SU-DHL-6 (cell line): Measurements from ENCODE around the gene KRT222.
A peak's percentile ranks its signal among the peaks of the same experiment; 100 is the strongest.

Source experiments
- H2AFZ ChIP-seq: fragments of 200-600 bp; sonication (generic); 2 replicates; pipeline ENCODE4 v1.6.1; 2014; ENCODE audit warnings: low read depth, mild to moderate bottlenecking, moderate library complexity, mixed read lengths, antibody characterized with exemption, low read length; ENCODE audit not compliant: severe bottlenecking
- H3F3A ChIP-seq: fragments of 200-600 bp; shearing (Covaris generic); 2 replicates; pipeline ENCODE4 v1.6.0; 2016; ENCODE audit warnings: antibody characterized with exemption, mild to moderate bottlenecking; ENCODE audit not compliant: insufficient read depth
- H3K27ac ChIP-seq: fragments of 200-600 bp; sonication (generic); 2 replicates; pipeline ENCODE4 v1.5.1; 2016; ENCODE audit warnings: low read depth, mild to moderate bottlenecking, low read length, moderate library complexity, mixed read lengths
- H3K27me3 ChIP-seq: fragments of 200-600 bp; sonication (generic), shearing (Covaris generic); 2 replicates; pipeline ENCODE4 v1.6.0; 2014; ENCODE audit warnings: mild to moderate bottlenecking, low read length
- H3K36me3 ChIP-seq: fragments of 200-600 bp; sonication (generic); 2 replicates; pipeline ENCODE4 v1.6.1; 2014; ENCODE audit warnings: mild to moderate bottlenecking, low read length, mixed read lengths
- H3K4me2 ChIP-seq: fragments of 300-600, 200-600 bp; shearing (Covaris generic), sonication (generic); 2 replicates; pipeline ENCODE4 v1.6.0; 2014; ENCODE audit warnings: low read length, low read depth, mild to moderate bottlenecking; ENCODE audit not compliant: poor library complexity, severe bottlenecking
- H3K4me3 ChIP-seq: fragments of 200-600 bp; sonication (generic); 2 replicates; pipeline ENCODE4 v1.5.1; 2014; ENCODE audit warnings: antibody characterized with exemption, low read length, mild to moderate bottlenecking, mixed read lengths; ENCODE audit not compliant: insufficient read depth, poor library complexity, severe bottlenecking
- H3K79me2 ChIP-seq: fragments of 200-600 bp; sonication (generic); 2 replicates; pipeline ENCODE4 v1.6.1; 2014; ENCODE audit warnings: mild to moderate bottlenecking, low read length, moderate library complexity; ENCODE audit not compliant: insufficient read depth
- H3K9ac ChIP-seq: fragments of 200-600 bp; sonication (generic); 2 replicates; pipeline ENCODE4 v1.7.0; 2014; ENCODE audit warnings: mild to moderate bottlenecking, low read length
- H3K9me2 ChIP-seq: fragments of 200-600 bp; sonication (generic); replicated peaks from 2 replicates; pipeline ENCODE4 v1.6.1; 2014; ENCODE audit warnings: low read length; ENCODE audit not compliant: insufficient read depth
- H3K9me3 ChIP-seq: fragments of 200-600 bp; sonication (generic); 2 replicates; pipeline ENCODE4 v1.6.1; 2014; ENCODE audit warnings: low read length, mixed read lengths; ENCODE audit not compliant: insufficient read depth
- H4K20me1 ChIP-seq: fragments of 200-600 bp; sonication (generic); 2 replicates; pipeline ENCODE4 v1.6.1; 2014; ENCODE audit warnings: low read depth, mild to moderate bottlenecking, antibody characterized with exemption, low read length, moderate library complexity, mixed read lengths
- EZH2phosphoT487 ChIP-seq: fragments of 200-600 bp; sonication (generic), shearing (Covaris generic); conservative IDR thresholded peaks from 2 replicates; pipeline ENCODE4 v1.6.1; 2018; ENCODE audit warnings: mild to moderate bottlenecking, antibody characterized with exemption, low read length, moderate library complexity, mixed read lengths
- TF ChIP-seq, protein P1 (sequence below): fragments of 200-600 bp; sonication (generic); IDR thresholded peaks from one replicate; pipeline ENCODE4 v1.5.1; 2017; ENCODE audit warnings: antibody characterized with exemption, mild to moderate bottlenecking, low read length, moderate library complexity; ENCODE audit not compliant: insufficient read depth, poor library complexity, severe bottlenecking

The KRT222 gene

DNA sequence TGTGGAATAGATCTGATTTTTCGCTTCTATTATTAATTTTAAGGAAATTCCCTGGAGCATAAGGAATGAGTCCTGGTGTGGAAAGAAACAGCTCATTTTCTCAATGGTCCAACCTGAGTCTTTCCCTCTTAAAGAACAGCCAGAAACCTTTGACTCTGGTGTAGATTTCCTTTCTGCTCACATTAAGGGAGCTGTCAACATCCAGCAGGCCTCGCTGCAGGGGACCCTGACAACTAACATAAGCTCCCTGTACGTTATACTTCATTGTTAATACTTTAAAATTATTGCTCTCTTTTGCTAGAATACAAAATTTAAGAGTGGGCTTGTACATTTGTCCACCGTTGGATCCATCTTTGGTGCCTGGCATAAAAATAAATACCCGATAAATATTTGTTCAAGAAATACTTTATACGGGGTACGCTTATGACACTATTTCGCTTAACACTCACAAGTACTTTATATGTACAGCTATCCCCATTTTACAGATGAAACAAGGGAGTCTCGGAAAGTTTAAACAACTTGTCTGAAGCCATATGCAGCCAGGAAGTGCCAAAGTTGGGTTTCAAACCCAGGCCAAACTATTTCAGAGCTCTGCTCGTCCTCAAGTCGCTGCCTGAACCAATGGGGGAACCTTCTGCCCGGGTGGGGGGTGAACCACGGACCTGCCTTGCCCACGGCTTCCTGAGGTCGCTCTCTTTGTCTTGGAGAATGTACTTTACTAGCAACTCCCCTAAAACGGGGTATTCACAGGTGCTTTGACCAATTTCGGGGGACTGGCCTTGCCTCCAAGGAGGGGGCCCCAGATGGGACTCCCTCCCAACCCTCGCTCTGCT, 18.0 kb downstream of the KRT222 start:
- TF ChIP-seq, protein P1, sequence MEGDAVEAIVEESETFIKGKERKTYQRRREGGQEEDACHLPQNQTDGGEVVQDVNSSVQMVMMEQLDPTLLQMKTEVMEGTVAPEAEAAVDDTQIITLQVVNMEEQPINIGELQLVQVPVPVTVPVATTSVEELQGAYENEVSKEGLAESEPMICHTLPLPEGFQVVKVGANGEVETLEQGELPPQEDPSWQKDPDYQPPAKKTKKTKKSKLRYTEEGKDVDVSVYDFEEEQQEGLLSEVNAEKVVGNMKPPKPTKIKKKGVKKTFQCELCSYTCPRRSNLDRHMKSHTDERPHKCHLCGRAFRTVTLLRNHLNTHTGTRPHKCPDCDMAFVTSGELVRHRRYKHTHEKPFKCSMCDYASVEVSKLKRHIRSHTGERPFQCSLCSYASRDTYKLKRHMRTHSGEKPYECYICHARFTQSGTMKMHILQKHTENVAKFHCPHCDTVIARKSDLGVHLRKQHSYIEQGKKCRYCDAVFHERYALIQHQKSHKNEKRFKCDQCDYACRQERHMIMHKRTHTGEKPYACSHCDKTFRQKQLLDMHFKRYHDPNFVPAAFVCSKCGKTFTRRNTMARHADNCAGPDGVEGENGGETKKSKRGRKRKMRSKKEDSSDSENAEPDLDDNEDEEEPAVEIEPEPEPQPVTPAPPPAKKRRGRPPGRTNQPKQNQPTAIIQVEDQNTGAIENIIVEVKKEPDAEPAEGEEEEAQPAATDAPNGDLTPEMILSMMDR, result no peak
- TF ChIP-seq EZH2phosphoT487, result no peak
- Histone ChIP-seq H3K9me2 (no peaks in the 10 kb centered on the region), H3K4me3 (peak overlapping the region; percentile 99), H3K4me2 (peak overlapping the region; percentile 89), H3K27ac (peak overlapping the region; percentile 66), H3K9ac (peak overlapping the region; percentile 97), H3K27me3 (no peaks in the 10 kb centered on the region), H3F3A (no peaks in the 10 kb centered on the region), H4K20me1 (no peaks in the 10 kb centered on the region), H3K9me3 (no peaks in the 10 kb centered on the region), H3K36me3 (peaks cover 35% of the 10 kb centered on the region), H3K79me2 (peaks cover 45% of the 10 kb centered on the region), H2AFZ (peak overlapping the region; percentile 98)

DNA sequence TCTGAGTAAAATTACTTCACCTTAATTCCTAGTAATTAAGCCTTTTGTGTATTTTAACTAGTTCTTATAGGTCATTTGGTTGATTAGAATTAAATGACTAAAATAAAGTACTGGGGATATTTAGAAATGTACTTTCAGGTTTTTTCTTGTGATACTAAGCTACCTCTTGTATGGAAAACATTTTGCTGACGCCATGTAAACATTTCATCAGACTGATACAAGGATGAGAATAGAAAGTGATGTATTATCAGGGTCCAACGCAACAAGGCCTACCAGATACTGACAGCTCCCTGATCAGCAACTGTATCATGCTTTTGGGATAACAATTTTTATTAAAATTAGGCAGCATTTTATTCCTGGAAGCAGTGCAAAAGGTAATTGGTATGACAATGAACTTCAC, 19.0 kb downstream of the KRT222 start:
- H4K20me1 ChIP-seq, result no peaks in the 10 kb centered on the region
- H3F3A ChIP-seq, result no peaks in the 10 kb centered on the region
- no peak overlapping the region for H2AFZ ChIP-seq
- no peaks in the 10 kb centered on the region for H3K27me3 ChIP-seq
- H3K9me2 ChIP-seq, result no peaks in the 10 kb centered on the region
- H3K4me2 ChIP-seq, result peak overlapping the region; percentile 89
- H3K4me3 ChIP-seq, result peak overlapping the region; percentile 99
- no peak overlapping the region for H3K27ac ChIP-seq
- H3K9ac ChIP-seq, result peak overlapping the region; percentile 97; the same call in 1 of the 2 replicates
- TF ChIP-seq, protein P1, result no peak
- no peak for TF ChIP-seq EZH2phosphoT487
- H3K79me2 ChIP-seq, result peaks cover 49% of the 10 kb centered on the region
- peaks cover 45% of the 10 kb centered on the region for H3K36me3 ChIP-seq
- H3K9me3 ChIP-seq, result no peaks in the 10 kb centered on the region

DNA sequence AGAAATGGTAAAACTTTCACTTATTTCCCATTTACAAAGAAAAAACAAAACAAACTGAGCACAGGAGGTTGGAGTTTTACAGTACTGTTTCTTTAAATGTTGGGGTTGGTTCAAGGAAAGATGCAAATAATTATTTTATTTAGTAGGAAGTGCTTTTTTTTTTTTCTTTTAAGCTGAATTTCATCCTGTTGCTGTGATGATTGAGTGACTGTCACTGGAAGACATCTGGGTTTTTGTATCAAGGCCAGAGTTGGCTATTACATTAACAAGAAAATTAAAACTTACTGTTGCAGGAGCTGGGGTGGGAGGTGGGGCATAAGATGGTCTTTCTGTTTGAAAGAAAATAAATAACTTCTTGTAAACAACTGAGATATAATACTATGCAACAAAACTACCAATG, 19.7 kb downstream of the KRT222 start:
- Histone ChIP-seq H3K27ac (0 out of 2 replicates have a peak overlapping the region, but pooled peaks have one; percentile 3), H3F3A (no peaks in the 10 kb centered on the region), H3K79me2 (peaks cover 56% of the 10 kb centered on the region), H3K9me3 (no peaks in the 10 kb centered on the region), H3K36me3 (peaks cover 50% of the 10 kb centered on the region), H3K9me2 (no peaks in the 10 kb centered on the region), H3K27me3 (no peaks in the 10 kb centered on the region), H3K4me3 (no peak overlapping the region), H2AFZ (no peak overlapping the region), H4K20me1 (no peaks in the 10 kb centered on the region), H3K9ac (no peak overlapping the region), H3K4me2 (peak overlapping the region; percentile 89)
- TF ChIP-seq, protein P1, result no peak
- no peak for TF ChIP-seq EZH2phosphoT487
